HG02870 (cell line): ENCODE results near the gene ANTKMT.

Source experiments
- ATAC-seq: cut with Tn5 transposase; IDR thresholded peaks from one replicate; pipeline ENCODE4 v1.9.1; 2021; ENCODE audit warnings: mild to moderate bottlenecking, moderate library complexity; ENCODE audit not compliant: unreplicated experiment

The ANTKMT gene

DNA sequence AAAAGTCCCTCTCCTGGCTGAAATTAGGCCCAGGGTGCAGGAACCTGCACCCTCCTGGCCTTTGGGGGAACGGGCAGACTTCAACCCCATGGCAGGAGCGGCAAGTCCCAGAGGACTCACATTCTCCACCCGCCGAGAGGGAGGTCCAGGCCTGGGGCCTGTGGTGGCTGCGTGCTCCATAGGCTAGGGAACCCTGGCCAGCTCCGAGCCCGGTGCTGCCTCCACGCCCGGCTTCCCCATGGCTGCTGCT, 5.2 kb downstream of the ANTKMT start:
- ATAC-seq, result no peak

DNA sequence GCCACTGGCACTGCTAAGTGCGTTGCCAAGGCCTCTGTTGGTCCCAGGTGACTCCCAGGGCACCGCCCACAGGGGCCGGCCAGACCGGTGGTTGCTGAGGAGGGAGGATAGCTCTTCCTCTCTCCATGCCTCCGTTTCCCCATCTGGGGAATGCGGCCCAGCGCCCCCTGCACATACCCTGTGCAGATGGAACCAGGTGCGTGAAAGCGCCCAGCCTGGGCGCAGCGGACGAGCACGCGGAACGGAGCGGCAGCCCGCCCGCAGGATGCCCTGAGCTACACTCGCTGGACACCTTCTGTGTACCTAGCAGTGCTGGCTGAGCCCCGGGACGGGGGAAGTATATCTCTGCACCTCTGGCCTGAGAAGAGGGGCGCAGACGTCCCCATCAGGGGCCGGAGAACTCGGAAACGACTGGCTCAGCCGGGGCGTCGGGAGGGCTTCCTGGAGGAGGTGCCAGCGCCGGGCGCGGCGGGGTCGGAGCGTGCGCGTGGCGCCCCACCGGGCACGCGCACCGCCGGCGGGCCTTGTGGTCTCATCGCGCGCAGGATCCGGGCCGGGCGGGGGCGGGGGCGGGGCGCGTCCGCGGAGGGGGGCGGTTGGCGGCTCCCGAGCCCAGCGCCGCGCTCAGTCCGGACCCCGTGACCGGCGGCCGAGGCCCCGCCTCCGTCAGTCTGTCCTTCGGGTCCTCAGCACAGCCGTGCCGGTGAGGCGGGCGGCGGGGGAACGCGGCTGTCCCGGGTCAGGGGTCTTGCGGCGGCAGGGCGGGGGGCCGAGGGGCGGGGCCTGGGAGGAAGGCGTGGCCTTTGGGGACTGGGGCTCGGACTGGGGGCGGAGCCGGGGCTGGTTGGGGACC, 5.7 kb downstream of the ANTKMT start, which contains the start of the genes CCDC78 and HAGHL:
CCDC78 (minus strand) TSS at position 6 of the 853 bp plus-strand sequence. CDS start 76 bp downstream, outside the sequence.
HAGHL (plus strand) TSS at position 669 of the 853 bp plus-strand sequence. CDS start 404 bp downstream, outside the sequence.
- ATAC-seq, result no peak

DNA sequence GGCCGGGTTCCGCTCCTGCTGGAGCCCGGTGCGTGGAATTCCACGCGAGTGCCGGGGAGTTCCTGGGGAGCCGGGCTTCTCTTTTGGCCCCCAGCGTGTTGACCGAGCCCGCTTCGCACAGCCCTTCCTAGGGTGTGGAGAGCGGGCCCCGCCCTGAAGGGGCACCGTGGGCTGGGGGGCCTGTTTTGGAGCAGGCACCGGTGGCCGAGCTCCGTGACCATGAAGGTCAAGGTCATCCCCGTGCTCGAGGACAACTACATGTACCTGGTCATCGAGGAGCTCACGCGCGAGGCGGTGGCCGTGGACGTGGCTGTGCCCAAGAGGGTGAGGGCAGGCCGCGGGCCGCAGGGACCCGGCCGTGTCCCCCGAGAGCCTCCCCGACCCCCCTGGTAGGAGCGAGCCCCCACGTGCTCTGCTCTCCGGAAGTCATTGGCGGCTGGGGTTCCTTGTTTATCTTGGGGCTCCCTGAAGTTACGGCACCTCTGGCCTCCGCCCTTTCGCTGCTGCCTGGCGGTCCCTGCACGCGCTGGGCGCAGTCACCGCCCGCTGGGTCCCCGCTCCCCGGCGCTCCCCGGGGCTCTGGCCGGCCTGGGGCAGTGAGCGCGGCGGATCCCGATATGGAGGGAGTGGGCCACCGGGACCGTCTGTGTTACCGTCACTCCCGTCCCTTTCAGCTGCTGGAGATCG, 6.5 kb downstream of the ANTKMT start:
- ATAC-seq, result no peak

DNA sequence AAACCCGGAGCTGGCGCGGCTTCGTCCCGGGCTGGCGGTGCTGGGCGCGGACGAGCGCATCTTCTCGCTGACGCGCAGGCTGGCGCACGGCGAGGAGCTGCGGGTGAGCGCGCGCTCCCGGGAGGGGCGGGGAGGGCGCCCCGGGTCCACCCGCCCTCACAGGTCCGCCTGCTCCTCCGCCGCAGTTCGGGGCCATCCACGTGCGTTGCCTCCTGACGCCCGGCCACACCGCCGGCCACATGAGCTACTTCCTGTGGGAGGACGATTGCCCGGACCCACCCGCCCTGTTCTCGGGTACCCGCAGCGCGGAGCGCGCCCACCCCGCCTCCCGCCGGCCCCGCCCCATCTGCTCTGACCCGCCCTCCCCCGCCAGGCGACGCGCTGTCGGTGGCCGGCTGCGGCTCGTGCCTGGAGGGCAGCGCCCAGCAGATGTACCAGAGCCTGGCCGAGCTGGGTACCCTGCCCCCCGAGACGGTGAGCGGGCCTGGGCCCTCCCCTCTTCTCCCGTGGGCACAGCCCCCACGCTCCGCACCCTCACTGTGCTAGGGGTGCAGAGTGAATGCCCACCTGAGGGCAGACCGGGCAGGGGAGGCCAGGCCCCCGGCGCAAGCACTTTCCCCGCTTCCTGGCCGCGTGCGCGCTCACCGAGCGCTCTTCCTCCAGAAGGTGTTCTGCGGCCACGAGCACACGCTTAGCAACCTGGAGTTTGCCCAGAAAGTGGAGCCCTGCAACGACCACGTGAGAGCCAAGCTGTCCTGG, 7.4 kb downstream of the ANTKMT start:
- ATAC-seq, result no peak

DNA sequence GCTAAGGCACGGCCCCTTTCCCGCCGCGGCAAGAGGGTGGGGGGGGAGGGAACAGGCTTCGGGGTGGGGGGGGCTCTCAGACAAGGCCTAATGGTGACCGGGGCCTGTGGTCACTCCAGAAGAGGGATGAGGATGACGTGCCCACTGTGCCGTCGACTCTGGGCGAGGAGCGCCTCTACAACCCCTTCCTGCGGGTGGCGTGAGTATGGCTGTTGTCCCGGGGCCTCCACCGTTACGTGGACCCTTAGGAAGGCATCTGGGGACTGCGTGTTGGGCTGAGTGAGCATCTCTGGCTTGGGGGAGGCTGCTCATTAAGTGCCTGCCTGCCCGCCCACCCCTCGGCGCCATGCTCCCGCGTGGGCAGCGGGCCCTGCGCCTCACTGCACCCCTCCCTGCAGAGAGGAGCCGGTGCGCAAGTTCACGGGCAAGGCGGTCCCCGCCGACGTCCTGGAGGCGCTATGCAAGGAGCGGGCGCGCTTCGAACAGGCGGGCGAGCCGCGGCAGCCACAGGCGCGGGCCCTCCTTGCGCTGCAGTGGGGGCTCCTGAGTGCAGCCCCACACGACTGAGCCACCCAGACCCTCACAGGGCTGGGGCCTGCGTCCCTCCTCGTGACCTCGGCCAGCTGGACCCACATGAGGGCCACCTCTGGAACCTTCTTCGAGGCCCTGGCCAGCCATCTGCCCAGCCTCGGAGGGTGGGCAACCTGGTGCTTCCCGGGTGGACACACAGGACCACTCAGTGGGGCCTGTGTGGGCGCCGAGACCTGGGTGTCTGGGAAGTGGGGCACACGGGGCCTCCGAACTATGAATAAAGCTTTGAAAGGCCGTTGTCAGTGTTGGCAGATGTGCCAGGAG, 8.2 kb downstream of the ANTKMT start:
- ATAC-seq, result no peak

DNA sequence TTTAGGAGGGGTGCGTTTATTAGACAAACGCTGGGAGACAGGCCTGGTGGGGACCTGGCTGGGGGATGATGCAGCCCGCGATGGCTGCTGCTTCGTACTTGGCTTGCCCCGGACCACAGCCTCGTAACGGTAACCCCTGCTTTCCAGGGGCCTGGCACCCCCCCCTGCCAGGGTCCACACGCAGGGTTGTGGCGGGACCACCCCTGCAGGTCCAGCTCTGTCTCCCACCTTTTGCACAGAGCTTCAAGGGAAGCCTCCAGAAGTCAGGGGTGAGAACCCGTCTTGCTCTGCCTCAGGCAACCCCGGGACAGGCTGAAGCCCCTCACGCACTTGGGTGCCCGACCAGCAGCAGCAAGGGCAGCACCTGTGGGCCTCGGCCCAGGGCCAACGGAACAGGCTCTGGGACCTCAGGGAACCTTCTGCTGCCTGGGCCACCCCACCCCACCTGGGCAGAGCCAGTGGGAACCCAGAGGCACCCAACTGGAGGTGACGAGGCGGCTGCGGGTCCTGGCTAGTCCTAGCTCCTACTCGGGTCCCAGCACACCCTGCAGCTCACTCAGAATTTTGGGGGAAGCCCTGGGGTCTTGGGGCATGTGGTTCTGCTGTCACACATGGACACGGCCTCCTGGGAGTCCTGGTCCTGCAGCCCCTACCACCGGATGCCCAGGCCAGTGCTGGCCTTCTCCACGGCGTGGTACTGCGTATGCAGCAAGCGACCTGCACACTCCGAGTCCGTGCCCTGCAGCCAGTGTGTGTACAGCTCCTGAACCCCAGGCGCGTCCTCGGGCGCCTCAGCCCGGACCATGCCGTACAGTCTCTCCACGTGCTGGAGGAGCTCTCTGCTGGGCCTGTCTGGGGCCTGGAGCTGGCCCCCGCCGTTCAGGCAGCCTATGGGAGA, 9.1 kb downstream of the ANTKMT start:
- no peak for ATAC-seq

DNA sequence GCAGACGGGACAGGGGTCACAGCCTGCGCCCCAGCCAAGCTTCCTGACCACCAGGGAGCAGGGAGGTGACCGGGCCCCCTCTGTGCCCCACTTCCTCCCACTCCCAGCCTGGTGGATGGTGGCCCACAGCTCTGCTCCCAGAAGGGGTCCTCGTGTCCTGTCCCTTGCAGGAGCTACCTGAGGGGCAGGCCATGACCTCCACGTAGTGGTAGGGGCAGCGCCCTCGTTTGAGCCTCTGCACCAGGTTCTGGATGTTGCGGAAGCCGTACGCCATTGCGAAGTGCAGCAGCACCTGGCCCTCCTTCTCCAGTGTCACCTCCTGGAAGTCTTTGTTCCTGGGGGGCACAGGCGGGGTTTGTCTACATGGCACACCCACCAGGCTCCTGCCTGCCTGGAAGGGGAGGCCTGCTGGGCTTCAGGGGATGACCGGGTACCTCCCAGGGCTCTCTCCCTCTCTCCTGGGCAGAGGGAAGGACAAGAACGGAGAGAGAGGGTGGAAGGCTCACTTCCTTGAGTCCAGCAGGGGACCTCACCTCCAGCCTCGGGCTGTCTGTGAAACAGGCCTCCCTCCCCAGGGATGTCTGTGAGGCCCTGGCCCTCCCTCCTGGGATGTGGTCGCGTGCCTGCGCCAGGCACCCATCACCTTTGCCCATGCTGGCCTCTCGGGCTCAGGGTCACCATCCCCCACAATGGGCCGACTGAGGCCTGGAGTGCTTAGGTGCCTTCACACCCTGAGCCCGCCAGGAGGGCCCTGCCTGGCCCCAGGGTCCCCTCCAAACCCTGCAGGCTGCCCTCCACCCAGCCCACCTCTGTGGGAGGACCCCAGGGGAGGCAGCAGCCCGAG, 9.9 kb downstream of the ANTKMT start:
- no peak for ATAC-seq

DNA sequence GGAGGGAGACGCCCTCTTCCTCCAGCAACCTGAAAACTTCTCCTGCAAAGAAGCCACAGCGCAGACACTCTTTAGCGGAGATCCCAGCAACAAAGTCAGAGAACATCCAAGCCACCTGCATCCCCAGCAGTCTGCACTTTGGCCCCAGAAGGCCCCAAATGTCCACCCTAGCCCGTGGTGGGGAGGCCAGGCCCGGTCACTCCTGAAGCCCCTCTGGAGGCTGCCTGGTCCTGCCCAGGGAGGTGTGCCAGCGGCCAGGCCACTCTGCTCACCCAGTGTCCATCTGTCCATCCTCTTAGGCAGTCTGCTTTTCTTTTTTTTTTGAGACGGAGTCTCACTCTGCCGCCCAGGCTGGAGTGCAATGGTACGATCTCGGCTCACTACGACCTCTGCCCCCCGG, 11.4 kb downstream of the ANTKMT start:
- no peak for ATAC-seq

DNA sequence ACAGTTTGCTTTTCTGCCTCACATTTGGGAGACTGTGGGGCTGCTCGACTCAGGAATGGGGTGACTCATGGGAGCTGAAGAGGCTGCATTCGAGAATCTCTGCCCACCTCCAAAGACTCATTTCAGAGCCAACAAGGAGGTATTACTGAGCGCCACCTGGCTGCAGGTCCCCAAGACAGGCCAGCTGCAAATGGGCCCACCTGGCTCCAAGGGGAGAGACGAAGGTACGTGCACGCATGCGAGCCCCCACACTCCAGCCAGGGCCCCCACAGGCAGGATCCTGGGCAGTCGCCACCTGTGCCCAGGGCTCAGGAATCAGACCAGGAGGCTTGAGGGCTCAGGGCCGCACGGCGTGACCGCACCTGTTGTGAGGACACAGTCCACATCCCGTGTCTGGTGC, 12.0 kb downstream of the ANTKMT start:
- no peak for ATAC-seq

DNA sequence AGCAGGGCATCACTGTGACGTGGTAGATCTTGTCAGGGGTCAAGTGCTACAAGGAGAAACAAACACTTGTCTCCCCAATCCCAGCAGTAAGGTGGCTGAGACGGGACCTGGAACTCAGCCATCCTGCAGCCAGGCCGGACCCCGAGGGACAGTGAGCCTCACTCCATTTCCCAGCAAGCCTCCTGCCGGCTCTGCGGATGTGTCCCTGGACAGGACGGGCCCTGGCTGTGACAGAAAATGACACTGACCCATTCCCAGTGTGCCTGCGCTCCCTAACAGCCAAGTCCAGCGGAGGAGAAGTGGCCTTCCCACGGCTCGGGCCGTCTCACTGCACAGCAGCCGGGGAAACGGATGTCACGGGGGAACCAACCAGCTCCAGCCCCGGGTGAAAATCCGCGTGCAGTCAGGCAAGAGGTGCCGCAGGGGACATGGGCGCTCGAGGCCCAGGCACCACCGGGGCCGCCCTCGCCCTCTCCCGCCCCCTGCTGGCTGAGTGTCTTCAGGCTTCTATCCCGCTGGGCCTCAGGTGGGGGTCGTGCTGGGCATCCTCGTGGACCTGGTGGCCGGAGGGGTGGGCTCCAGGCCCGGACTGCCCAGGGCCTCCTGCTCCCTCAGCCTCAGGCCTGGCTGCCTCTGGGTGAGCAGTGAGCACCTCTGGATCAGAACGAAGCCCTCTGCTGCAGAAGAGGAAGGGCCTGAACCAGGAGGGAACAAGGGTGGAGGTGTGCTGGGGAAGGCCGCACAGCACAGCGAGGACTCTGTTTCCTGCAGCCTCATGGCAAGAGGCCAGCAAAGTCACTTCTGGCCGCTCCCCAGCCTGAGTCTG, 12.6 kb downstream of the ANTKMT start:
- ATAC-seq, result no peak

DNA sequence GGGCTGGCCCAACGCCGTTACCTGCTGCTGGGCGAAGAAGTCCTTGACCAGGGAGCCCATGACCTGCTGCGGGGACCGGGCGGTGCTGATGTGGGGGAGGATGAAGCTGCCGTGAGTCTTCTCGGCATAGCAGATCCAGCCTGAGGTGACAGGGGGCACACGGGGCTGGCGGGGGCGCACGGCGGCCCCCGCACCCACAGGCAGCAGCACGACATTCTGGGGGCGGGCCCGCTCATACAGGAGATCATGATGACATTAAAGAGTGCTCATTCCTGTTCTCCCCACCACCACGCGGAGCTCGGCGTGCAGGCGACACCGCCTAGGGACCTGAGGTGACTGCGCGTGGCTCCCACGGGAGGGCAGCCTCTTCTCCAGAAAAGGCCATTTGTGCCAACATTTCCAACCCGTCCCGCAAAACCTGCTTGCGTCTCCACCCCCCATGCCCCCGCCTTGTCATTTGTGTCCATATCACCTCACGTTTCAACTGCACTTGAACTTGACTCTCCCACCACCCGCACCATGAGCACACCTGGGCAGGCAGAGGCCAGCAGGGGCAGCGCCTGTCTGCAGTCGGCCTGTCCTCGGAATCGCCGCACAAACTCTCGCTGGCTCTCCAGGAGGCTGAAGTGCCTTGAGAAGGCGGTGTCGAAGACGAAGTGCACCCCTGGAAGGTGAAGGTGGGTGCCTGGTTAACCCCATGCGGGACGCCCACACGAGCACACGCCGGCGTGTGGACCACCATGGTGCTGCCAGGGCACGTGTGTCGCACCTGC, 13.4 kb downstream of the ANTKMT start:
- ATAC-seq, result no peak

DNA sequence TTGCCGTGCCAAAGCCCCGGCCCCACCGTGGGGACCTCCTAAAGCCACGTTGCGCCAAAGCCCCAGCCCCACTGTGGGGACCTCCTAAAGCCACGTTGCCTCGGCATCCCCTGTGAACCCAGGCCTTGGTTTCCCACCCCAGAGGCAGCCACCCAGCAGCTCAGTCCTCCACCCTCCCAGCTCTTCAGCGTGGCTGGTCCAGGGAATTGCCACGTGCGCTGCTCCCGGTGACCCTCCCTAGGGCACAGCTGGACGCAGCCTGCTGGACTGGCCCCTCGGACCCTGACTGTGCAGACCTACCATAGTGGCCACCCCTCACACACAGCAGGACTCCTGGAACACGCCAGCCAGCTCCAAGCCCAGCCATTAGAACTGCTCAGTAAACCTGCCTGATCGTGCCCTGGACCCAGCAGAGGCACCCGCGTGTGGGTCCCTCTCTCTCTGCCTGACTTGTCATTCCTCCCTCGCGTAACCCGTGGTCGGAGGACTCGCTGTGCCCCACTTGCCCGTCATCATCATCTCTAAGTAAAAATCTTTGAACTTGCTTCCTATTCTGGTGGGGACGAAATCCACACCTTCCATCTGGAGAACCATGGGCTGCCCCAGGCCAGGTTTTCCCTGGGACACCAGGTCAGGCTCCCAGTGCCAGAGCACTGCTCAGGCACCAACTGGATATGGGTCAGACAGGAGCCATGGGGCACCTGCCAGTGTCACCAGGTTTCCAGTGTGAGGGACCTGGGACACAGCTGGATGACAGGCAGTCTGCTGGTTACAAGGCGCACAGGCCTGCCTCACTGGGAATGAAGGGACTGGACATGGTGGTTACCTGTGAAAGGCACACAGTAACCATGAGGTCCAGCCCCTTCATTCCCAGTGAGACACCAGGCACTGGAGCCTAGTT, 14.3 kb downstream of the ANTKMT start:
- no peak for ATAC-seq

DNA sequence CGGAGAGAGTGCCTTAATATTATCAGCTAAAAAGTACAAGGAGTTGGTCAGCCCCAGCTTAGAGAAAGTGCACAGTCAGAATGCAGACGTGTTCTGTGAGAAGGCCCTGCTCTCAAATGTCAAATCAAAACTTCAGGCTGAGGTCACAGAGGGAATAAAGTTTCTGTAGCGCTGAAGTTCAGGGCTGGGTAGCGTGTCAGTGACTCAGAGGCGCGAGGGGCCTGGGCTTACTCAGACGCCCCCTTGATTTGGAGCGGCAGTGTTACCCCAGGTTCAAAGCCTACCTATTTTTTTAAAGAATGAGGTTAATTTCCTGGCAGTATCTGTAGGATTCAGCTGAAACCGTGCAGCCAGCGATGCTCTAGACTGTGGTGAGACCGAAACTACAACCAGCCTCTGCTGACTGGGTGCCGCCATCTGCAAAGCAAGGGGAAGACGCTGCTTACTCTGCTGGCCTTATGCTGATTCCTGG, 15.1 kb downstream of the ANTKMT start:
- ATAC-seq, result peak; percentile 55

DNA sequence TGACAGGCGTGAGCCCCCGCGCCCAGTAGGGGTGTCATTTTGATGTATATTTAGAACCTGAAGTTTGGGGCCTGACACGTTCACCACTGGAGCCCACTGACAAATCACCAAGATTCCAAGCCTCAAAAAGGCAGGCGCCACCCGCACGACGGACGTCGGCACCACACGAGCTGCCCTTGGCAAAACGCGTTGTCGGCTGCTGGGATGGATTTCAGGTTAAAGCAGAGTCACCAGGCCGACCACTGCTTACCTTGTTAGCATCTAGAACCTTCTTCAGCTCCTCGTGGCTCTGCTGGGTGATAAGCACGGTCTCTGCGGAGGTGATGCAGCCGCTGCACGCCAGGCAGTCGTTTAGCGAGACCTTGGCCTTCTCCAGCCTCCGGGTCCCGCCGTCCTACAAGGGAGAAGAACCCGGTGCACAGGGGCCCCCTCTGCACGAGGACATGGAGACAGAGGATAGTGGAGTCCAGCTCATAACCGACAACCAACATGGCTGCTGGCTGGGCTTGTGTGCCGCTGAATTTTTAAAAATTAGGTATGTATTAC, 16.1 kb downstream of the ANTKMT start:
- ATAC-seq, result no peak

DNA sequence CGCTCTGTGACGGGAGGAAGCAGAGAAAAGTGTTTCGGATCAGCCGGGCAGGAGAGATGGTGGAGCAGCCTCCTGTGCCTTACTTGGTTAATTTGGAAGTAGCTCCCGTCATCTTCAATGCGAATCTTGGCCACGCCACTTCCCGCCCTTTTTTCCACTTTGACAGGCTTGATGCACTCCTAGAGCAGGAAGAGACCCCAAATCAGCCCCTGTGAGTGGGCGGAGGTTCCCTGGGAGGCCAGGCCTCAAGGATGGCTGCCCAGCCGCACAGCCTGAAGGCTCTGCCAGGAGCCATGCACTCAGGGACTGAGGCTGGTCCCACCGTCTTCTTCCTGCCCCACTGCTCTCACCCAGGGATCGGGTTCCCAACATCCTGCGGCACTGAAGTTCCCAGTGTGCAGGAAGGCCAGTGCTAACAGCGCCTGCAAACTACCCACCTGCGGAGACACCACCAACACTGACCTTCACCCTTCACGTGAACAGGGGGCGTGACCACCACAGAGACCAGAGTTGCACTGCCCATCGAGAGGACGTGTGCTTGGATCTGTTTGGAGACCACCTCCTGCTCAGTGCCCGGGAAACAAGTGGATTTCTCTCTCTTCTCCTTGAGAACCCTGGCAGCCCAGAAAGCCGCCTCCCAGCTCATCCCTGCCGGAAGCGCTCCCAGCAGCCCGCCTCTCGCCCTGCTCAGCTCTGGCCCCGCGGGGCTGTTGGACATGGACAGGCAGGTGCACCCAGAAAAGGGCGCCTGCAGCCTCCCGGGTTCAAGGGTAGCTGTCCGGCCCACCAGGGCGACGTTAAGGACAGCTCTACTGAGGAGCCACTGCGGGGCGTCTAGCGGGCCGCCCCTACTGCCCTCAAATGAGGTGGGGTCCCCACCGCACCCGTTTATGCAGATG, 18.9 kb downstream of the ANTKMT start:
- ATAC-seq, result no peak
